ENCODE data around the gene GATA6.

GATA6 gene

GRCh38 chr18:22166069-22166950, 3.1 kb upstream of the GATA6 start:
- DNase-seq: no peak

GRCh38 chr18:22167091-22167470, 2.3 kb upstream of the GATA6 start:
- DNase-seq: no peak

- DNase-seq: no peak
Measured at GRCh38 chr18:22167471-22168241, 1.7 kb upstream of the GATA6 start.

GRCh38 chr18:22168360-22168921, 948 bp upstream of the GATA6 start:
- no peak for DNase-seq

- no peak for DNase-seq
Measured at GRCh38 chr18:22169889-22170420, 566 bp downstream of the GATA6 start.

GRCh38 chr18:22170421-22171257, 1.2 kb downstream of the GATA6 start:
- DNase-seq: no peak

GRCh38 chr18:22171258-22172119, 2.1 kb downstream of the GATA6 start:
- DNase-seq: no peak

- no peak for DNase-seq
Measured at GRCh38 chr18:22172120-22172582, 2.8 kb downstream of the GATA6 start.

- no peak for DNase-seq
Measured at GRCh38 chr18:22172594-22173049, 3.2 kb downstream of the GATA6 start.

GRCh38 chr18:22173221-22173927, 4.0 kb downstream of the GATA6 start:
- no peak for DNase-seq

- no peak for DNase-seq
Measured at GRCh38 chr18:22173928-22174301, 4.5 kb downstream of the GATA6 start.

- DNase-seq: no peak
Measured at GRCh38 chr18:22174341-22175145, 5.2 kb downstream of the GATA6 start.

GRCh38 chr18:22175346-22175745, 6.0 kb downstream of the GATA6 start:
- DNase-seq: no peak

- no peak for DNase-seq
Measured at GRCh38 chr18:22176420-22177326, 7.3 kb downstream of the GATA6 start.

- no peak for DNase-seq
Measured at GRCh38 chr18:22177327-22177871, 8.0 kb downstream of the GATA6 start.

GRCh38 chr18:22179174-22179573, 9.8 kb downstream of the GATA6 start:
- DNase-seq: no peak

- DNase-seq: no peak
Measured at GRCh38 chr18:22179631-22180030, 10.2 kb downstream of the GATA6 start.

GRCh38 chr18:22180722-22181121, 11.3 kb downstream of the GATA6 start:
- no peak for DNase-seq

All from effector CD4-positive, alpha-beta T cell (primary cell).